ENCODE results near the gene ZNRF3. TPM values are rescaled to one million over a fixed set of nuclear protein-coding genes. Genes with fewer than 3 reads are reported as not detected.

The ZNRF3 gene
- polyA plus RNA-seq, 1 donor from 2014 or later = 2.9 TPM

DNA sequence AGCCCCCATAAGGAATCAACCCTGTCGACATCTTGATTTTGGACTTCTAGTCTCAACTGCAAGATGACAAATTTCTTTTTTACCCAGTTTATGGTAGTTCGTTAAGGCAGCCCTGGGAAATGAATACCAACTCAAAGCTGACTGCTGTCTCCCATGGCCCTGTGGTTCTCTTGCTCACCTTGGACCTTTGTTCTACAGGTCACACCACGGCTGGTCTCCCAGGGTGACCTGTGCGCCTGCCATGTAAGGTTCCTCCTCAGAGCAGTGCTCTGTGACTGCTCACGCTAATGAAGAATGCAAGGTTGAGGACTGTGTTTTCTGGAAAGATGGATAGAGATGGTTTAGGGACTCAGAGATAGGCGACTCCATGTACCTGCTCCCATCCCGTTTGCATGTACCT, 68.2 kb downstream of the ZNRF3 start:
- Histone ChIP-seq H3K9ac (ENCODE audit: low read length) (no peak overlapping the region), H3K36me3 (ENCODE audit: insufficient read depth, low read length) (no peaks in the 10 kb centered on the region), H3K27ac (ENCODE audit: low read length) (no peak overlapping the region), H2AFZ (ENCODE audit: low read depth, low read length) (no peak overlapping the region), H3K4me3 (ENCODE audit: low read length) (no peak overlapping the region), H3K9me2 (ENCODE audit: insufficient read depth, low read length) (no peaks in the 10 kb centered on the region), H4K20me1 (ENCODE audit: insufficient read depth) (no peaks in the 10 kb centered on the region), H3K4me2 (ENCODE audit: low read length) (no peak overlapping the region), H3K27me3 (ENCODE audit: insufficient read depth, low read depth, low read length) (no peaks in the 10 kb centered on the region), H3K9me3 (ENCODE audit: low read length) (no peaks in the 10 kb centered on the region), H3K79me2 (replicated peaks; ENCODE audit: insufficient read depth, low read length) (peaks cover 17% of the 10 kb centered on the region), H3F3A (ENCODE audit: insufficient read depth, low read length, poor library complexity, severe bottlenecking) (no peaks in the 10 kb centered on the region)
- TF ChIP-seq MXI1 (conservative IDR thresholded peaks at IDR 0.05; ENCODE audit: poor library complexity, severe bottlenecking) (no peak), TAF1 (IDR thresholded peaks at IDR 0.05; ENCODE audit: low read depth) (no peak), REST (IDR thresholded peaks at IDR 0.05; ENCODE audit: borderline replicate concordance) (no peak), EZH2 (IDR thresholded peaks at IDR 0.05; ENCODE audit: borderline replicate concordance, insufficient read depth, low read length, poor library complexity, severe bottlenecking) (no peak), SMC3 (conservative IDR thresholded peaks at IDR 0.05; ENCODE audit: poor library complexity) (no peak), POLR2AphosphoS5 (IDR thresholded peaks at IDR 0.05) (no peak), RAD21 (conservative IDR thresholded peaks at IDR 0.05) (no peak), EP300 (conservative IDR thresholded peaks at IDR 0.05; ENCODE audit: poor library complexity, severe bottlenecking) (no peak)
- TF ChIP-seq, protein P1, sequence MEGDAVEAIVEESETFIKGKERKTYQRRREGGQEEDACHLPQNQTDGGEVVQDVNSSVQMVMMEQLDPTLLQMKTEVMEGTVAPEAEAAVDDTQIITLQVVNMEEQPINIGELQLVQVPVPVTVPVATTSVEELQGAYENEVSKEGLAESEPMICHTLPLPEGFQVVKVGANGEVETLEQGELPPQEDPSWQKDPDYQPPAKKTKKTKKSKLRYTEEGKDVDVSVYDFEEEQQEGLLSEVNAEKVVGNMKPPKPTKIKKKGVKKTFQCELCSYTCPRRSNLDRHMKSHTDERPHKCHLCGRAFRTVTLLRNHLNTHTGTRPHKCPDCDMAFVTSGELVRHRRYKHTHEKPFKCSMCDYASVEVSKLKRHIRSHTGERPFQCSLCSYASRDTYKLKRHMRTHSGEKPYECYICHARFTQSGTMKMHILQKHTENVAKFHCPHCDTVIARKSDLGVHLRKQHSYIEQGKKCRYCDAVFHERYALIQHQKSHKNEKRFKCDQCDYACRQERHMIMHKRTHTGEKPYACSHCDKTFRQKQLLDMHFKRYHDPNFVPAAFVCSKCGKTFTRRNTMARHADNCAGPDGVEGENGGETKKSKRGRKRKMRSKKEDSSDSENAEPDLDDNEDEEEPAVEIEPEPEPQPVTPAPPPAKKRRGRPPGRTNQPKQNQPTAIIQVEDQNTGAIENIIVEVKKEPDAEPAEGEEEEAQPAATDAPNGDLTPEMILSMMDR (IDR thresholded peaks at IDR 0.05; ENCODE audit: poor library complexity, severe bottlenecking) = no peak

DNA sequence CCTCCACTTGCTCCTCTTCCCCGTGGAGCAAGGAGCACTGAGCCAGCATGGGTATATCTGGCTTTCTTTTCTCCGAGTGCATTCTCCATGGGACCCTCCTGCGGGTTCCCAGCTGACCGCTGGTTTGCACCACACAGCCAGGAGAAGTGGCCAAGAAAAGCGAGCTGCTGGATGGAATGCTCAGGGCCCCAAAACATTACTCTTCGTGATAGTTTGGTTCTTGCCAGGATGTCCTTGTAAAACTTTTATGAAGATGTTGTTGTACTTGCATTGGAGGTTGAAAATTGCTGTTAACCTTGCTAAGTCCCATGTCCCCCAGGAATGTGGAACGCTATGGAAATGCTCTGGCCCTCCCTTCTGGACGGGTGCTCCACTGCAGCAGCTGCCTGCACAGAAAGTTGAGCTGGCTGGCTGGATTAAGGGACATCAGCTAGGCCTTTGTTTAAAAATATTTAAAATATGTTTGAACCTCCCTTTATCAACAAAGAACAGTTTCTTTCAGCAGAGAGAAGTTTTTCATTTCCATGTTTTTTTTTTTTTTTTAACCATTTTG, 68.7 kb downstream of the ZNRF3 start:
- Histone ChIP-seq H2AFZ (ENCODE audit: low read depth, low read length) (no peak overlapping the region), H3K9me3 (ENCODE audit: low read length) (no peaks in the 10 kb centered on the region), H3K4me2 (ENCODE audit: low read length) (no peak overlapping the region), H3K27ac (ENCODE audit: low read length) (no peak overlapping the region), H3F3A (ENCODE audit: insufficient read depth, low read length, poor library complexity, severe bottlenecking) (no peaks in the 10 kb centered on the region), H3K79me2 (replicated peaks; ENCODE audit: insufficient read depth, low read length) (peaks cover 14% of the 10 kb centered on the region), H4K20me1 (ENCODE audit: insufficient read depth) (no peaks in the 10 kb centered on the region), H3K36me3 (ENCODE audit: insufficient read depth, low read length) (no peaks in the 10 kb centered on the region), H3K4me3 (ENCODE audit: low read length) (no peak overlapping the region), H3K27me3 (ENCODE audit: insufficient read depth, low read depth, low read length) (no peaks in the 10 kb centered on the region), H3K9ac (ENCODE audit: low read length) (no peak overlapping the region), H3K9me2 (ENCODE audit: insufficient read depth, low read length) (no peaks in the 10 kb centered on the region)
- TF ChIP-seq TAF1 (IDR thresholded peaks at IDR 0.05; ENCODE audit: low read depth) (no peak), MXI1 (conservative IDR thresholded peaks at IDR 0.05; ENCODE audit: poor library complexity, severe bottlenecking) (no peak), EZH2 (IDR thresholded peaks at IDR 0.05; ENCODE audit: borderline replicate concordance, insufficient read depth, low read length, poor library complexity, severe bottlenecking) (no peak), RAD21 (conservative IDR thresholded peaks at IDR 0.05) (no peak), EP300 (conservative IDR thresholded peaks at IDR 0.05; ENCODE audit: poor library complexity, severe bottlenecking) (no peak), REST (IDR thresholded peaks at IDR 0.05; ENCODE audit: borderline replicate concordance) (no peak), SMC3 (conservative IDR thresholded peaks at IDR 0.05; ENCODE audit: poor library complexity) (no peak)
